GM21786 (cell line): ENCODE data around the gene TCF19.

Experiments used
- ATAC-seq: cut with Tn5 transposase; IDR thresholded peaks from one replicate; pipeline ENCODE4 v1.9.1; 2021; ENCODE audit not compliant: unreplicated experiment

TCF19 gene, protein sequence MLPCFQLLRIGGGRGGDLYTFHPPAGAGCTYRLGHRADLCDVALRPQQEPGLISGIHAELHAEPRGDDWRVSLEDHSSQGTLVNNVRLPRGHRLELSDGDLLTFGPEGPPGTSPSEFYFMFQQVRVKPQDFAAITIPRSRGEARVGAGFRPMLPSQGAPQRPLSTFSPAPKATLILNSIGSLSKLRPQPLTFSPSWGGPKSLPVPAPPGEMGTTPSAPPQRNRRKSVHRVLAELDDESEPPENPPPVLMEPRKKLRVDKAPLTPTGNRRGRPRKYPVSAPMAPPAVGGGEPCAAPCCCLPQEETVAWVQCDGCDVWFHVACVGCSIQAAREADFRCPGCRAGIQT

DNA sequence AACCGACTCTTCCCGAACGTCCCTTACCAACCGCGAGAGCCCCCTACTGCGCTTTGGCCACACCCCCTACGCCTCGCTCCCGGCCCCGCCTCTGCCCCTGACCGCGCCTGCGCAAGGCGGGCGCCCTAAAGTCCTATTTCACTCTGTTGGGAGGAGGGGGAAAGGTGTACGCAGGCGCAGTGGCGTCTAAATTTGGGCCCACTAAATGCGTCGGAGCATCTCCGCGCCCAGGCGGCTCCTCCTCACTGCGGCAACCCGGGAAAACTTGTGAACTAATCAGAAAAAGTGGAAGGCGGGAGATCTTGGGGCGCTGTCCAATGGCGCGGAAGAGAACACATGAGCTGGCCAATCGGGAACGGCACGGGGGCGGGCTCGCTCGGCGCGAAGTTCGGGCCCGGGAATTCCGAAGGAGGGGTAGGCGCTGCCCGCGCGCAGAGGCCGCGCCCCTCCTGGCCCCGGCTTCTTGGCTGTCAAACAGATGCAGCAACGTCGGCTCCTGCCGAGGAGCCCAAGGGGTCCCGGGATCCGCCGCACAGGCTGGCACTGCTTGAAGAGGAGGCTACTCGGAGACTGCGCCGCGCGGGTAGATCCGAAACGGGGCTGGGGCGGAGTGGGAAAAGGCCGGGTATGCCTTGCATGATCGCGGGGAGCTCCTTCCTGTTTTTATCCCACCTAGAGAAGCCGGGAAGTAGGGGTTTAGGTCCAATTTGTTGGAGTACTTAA is at the start of gene TCF19:
Gene TCF19 (plus strand): TSS at position 450 of the 723 bp plus-strand sequence. CDS start 881 bp downstream, outside the sequence.
- peak; percentile 89 for ATAC-seq

DNA sequence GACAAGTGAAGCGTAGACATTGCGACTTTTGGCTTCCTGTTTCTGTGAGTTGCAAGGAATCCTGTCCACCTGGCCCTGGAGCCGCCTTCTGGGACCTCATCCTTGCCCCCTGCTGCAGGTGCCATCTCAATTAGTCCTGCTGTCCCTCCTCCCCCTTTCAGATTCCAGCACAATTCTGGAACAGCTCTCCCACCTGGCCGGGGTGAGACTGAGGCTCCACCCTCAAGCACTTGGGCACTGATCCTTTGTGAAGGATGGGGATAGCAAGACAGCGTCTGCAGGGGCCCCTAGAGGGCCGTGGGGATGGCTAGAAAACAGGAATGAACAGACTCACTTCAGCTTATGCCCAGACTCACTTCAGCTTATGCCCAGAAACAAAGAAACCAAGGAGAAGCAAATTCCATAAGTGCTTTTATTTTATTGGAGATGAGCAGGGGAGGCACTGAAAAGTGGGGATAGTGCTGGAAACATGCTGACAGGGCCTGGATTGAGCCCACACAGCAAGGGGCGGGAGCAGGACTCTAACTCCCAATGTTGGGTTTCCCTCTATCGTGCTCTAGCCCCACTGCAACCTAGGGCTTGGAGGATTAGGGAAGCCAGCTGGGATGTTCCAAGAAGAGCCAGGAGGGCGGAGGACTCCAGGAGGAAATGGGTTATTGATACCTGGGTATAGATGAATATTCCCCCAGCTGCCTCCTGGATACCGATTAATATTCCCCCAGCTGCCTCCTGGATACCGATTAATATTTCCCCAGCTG is 47.4 kb upstream of the TCF19 start:
- ATAC-seq, result no peak

DNA sequence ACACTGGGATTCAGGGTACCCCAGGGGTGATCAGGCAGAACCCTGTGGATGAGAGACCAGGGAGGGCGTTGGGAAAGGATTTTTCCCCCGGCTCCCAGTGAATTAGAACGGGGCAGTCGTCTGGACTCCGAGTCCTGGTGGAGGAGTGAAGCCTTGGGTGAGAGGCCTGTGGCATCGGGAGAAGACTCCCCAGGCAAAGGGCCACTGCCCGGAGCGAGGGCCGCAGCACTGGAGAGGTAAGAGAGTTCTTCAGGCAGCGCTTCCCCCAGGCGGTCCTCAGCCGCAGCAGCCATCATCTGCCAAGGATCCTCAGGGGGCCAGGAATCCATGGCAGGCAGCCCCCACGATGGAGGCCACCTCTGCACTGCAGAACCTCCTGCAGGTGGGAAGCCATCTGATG is 46.7 kb upstream of the TCF19 start:
- no peak for ATAC-seq

DNA sequence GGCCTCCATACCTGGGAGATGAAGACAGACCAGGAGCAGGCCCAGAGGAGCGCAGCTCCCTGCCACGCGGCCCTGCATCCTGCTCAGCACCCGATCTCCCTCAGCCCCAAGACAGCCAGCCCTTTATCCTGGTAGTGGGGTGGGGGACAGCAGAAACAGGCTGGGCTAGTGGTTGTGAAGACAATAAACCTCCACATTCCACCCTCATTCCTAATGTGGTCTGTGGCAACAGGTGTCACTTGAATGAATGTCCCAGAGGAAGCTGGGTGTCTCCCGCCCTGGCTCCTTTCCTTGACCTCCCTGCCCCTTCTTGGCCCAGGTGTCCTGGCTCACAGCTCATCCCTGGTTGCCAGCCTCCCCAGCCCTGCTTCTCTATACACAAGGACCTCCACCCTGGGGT is 45.9 kb upstream of the TCF19 start, which contains the start of gene C6orf15:
Gene C6orf15 (minus strand): TSS at position 98 of the 400 bp plus-strand sequence. CDS start 20 bp downstream, at position 78.
- ATAC-seq, result no peak

DNA sequence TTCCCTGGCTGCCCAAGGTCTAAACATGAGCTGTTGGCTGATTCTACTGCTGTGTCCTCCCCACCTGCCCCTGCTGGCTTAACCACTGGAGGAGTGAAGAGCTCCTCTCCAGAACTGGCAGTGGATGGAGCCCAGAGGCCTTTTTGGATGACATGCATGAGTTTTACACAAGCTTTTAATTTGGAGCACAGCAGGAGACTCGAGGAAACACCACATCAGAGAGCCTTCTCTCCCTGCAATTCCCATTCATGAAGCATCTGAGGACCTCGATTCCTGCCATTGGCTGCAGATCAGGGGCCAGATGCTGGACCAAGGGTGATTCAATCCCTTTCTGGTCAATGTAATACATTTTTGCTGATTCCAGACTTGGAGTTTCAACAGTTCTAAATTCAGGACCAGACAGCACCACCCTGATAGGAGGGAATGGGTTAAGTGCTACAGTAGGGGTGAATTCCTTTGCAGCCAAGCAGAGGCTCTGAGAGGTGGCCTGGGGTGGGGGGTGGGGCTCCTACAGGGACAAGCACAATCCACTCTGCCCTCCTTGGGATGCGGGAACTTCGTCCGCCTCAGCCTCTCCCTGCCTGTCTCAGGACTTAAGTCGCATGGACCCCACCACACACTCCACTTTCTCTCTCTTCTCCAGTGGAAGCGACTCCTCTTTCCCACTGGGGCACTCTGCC is 44.4 kb upstream of the TCF19 start:
- ATAC-seq, result no peak

DNA sequence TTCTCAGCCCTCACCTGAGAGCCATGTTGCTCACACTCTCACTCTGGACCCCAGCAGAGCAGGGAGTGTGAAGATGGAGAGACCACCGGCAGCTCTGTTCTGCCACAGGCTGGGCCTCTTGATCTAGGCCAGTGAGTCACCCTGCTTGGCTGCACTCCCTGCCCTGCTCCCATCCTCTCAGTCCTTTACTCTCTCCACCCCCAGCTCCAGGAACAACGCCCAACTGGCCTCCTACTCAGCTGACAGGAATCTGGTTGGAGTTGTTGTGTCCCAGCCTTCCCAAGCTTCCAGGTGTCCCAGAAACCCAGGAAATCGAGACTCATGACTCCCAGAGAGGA is 43.9 kb upstream of the TCF19 start, which contains the start of gene PSORS1C1:
Gene PSORS1C1 (plus strand): TSS at position 260 of the 338 bp plus-strand sequence. CDS start 14,833 bp downstream, outside the sequence.
- ATAC-seq, result no peak

DNA sequence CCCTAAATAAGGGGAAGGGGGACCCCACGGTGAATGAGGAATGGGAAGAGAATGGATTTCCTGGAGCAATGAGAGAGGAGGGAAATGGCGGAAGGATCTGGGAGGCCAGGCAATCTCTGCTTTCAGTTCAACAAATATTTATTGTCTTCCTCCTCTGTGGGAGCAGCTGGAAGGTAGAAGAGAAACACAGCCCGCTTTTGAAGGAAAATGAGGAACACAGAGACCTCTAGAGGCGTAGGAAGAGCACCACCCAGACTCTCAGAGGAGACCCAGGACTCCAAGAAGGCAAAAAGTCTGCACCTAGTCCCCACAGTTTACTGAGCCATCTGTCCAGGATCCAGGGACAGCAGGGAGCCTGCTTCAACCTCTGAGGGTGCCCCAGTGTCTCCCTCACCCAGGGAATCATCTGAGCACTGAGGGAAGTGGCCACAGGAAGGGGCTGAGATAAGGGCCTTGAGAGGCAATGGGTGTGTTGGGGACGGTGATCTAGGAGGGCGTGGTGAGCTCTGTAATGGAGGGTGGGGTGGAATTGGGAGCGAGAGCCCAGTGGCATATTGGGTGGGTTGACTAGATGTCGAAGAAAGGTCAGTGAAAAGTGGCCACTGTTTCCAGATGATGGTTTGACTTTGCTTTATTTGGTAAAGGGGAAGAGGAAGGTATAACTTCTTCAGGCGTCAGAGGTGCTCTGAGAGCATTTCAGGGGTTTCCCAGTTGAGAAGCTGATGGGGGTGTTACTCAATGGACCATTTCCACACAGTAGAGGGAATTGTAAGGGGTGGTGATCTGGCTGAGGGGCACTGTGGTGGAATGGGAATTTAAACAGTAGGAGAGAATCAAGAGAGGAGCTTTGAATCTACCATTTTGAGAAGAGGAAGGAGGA is 43.2 kb upstream of the TCF19 start:
- no peak for ATAC-seq

DNA sequence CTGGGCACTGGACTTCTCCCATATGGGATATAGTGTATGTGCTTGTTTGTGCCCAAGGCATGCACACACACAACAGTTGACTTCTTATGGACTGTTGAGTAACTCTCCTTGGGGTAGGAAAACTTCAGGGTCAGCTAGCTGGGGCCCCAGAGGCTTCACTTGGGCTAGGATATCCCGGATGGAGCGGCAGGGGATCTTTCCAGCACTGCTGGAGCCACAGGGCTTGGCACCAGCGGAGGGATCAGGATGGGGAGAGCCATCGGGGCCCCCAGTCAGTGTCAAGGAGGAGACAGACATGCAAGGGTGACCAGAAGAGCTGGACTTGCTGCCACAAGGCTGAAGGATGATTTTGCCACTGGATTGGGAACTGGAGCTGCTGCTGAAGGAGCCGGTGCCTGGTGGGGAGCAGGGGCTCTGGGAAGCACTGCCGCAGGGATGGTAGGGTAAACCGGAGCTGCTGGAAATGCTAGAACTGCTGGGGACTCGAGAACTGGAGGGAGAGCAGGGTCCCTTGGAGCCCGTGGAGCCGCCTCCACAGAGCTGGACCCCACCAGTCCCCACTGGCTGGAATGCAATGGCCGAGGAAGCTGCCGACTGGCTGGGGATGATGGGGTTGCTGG is 42.3 kb upstream of the TCF19 start:
- ATAC-seq, result no peak

DNA sequence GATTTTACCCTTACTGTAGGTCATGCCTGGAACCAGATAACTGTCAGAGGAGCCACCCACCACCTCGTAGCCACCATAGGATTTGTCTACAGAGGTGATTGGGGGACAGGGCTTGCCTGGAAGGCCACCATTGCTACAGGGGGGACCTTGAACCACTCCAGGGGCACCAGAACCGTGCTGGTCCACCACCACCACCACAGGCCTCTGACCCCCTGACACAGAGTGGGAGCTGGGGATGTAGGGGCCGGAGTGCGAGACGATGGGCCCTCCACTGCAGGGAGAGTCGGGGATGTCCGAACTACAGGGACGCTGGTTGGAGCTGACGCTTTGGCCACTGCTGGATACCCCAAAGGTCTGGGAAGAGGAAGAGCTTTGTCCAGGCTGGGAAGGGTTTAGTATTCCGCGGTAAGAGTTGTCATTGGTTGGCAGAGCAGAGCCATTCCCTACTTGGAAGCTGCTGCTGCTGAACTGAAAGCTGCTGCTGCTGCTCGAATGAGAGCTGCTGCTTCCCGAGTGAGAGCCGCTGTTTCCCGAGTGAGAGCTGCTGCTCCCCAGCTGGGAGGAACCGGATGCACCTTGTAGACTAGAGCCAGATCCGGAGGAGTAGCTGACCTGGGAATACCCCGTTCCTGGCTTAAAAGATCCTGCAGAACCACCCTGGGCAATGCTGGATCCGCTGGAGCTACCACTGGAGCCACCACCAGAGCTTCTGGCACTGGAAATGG is 41.6 kb upstream of the TCF19 start:
- no peak for ATAC-seq

DNA sequence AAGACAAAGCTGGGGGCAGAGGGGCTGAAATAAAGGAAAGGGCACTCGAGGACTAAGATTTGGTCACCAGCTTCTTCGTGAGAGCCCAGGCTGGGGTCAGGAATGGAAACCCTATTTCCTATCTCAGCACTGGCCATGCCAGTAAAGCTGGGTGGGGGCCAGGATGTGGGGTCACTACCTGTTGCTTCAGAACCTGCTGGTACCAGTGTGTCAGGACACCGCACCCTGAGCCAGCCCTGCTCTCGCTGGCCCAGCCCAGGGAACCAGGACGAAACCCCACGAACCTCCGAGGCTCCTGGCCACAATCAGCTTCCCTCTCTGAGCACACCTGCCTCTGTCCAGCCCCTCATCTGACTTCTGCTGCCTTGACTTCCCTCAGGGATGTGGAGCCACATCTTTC is 40.2 kb upstream of the TCF19 start:
- no peak for ATAC-seq

DNA sequence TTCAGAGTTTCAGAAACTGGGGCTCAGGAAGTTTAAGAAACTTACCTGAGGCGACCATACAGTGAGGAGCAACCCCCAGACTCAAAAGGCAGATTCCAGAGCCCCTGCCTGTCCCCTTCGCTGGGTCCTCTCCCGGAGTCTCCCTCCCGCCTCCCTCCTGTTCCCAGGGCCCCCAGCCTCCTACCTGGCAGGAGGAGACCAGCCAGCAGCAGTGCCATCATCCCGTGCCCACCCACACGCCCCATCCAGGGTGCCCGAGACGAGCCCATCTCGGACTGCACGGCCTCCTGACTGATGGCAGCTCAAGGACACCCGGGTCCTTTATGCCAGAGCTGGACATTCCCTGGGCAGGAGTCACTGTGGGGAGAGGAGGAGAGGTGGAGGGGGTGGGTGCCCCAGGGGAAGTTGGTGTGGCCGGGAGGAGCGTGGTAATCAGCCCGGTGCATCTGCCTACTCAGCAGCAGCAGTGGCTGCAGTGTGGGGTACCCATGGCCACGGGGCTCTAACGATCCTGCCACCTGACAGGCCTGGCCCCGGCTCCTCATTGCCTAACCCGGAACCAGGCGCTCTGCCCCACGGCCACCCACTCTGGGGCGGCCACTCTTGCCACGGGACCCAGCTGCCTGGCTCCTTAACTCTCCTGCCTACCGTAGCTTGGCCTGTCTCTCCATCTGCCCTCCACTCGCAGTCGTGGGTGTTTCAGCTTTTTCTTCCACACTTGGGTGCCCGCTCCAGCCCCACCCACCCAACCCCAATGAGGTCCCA is 38.1 kb upstream of the TCF19 start, which contains the start of gene CDSN:
Gene CDSN (minus strand): TSS at position 296 of the 765 bp plus-strand sequence. CDS start 27 bp downstream, at position 269.
- no peak for ATAC-seq

DNA sequence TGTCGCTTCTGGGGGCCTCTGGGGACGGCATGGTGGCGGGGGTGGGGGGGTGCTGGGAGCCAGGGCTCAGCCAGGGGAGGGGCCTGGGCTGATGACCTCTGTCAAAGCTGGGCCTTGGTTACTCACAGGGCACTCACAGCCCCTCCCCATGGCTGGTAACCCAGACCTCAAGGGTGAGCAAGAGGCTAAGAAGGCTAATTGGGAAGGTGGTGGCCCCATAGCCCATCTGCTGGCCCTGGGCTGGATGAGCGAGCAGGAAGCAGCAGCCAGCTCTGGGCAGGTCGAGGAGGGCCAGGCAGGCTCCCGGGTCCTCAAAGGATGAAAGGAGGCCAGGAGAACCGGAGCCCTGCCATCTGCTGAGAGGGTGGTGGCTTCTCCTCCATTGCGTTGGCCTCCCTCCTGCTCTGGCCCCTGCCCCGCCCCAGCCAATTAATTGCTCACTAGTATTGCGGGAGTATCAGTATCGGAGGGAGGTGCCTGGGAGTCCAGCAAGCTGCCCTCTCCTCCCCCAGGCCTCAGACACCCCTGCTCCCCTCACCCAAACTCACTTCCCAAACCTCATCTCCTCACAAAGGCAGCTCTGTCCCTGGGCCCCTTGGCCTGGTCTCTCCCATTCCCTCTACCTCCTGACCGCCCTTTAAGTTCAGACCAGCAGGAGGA is 37.1 kb upstream of the TCF19 start:
- ATAC-seq, result no peak

DNA sequence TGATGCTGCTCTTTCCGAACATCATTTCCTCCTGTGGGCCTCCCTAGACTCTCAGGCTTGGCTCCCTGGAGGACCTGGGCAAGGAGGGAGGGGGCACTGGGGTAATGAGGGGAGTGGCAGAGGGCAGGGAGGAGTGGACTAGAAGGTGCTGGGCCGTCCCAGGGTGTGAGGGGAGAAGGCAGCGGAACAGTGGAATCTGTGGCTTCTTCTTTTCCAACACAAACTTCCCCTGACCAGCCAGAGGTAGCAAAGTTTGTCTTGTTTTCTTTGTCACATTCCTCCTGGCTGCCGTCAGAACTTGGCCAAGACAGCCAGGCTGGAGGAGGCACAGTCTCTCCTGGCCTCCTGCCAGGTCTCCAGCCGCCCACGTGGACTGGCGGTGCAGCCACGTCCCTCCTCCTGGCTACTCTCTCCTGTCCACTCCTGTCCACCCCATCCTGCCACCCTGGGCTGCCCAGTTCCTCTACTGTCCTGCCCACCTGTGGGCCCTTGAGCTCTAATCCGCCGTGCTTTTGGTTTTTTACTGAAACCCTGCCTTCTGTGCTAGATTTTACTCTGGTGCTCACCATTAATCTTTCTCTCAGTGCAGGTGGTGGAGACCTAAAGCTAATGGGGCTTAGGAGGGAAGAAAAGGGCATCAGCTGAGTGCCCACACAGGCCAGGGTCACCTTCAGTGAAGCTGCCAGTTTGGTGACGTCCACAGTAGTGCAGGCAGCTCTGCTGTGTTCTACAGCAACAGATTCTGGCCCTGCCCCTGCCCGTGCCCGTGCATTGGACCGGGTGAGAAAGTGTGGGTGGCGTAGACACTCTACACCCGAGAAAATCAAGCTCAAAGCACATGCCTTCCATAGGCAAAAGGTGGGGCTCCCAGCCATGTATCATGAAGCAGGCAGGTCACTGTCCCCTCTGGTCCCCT is 35.3 kb upstream of the TCF19 start:
- no peak for ATAC-seq

DNA sequence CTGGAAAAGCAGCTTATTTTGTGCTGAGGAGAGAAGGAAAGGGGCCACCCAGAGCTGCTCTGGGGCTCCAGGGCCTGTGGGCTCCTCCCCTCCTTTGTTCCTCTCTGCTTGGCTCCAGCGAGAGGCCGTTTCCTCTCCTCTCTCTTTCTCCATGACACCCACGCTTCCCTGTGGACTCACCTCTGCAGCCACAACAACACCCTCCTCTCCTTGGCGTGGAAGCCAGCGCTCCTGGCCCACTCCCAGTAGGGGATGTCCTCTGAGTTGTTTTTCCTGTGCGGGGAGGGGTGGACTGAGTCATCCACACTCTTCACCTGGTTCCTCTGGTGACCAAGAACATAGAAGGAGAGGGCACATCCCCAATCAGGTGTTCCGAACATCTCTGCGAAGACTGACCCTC is 33.2 kb upstream of the TCF19 start:
- ATAC-seq, result no peak

DNA sequence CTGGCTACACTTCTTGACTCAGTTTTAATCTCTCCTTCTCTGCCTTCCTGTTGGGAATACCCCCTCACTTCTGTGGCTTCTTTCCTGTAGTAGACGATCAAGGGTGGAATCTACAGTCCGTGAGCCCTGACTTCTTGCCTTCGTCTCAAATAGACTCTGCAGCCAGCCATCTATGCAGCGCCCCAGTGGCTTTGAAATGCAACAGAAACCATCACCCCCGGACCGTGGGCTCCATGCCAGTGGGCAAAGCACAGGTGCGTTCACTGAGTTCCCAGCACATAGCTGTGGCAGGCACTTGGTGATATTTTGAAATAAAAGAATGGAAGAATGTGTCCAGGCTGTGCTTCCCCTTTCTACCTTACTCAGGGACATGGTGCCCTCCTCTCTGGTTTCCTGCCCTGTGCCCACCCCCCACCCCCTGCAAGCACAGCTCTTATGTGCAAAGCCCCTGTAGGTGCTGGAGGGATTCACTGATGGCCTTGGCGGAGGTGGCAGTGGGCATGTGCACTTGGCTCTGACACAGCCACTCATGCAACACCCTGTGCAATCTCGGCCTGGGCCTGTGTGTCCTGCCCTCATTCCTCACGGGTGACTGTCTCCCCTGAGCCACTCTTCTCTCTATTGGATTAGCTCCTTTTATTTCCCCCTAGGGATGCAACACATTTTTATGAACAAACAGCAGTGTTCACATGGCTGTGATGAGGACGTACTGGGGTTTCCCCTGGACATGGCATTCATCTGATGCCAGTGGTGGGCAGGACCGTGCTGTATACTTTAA is 32.6 kb upstream of the TCF19 start:
- ATAC-seq, result no peak
